Measurements from ENCODE around the gene SOS1.

GRCh38 chr2:39020383-39020782 is 100.5 kb downstream of the SOS1 start:
- TF ChIP-seq CTCF (IDR thresholded peaks at IDR 0.05; ENCODE audit: low read depth, low read length) (no peak), MAX (IDR thresholded peaks at IDR 0.05; ENCODE audit: low read depth, low read length) (no peak)
